ENCODE results near the gene ORC3. TPM values are rescaled to one million over a fixed set of nuclear protein-coding genes. Genes with fewer than 3 reads are reported as not detected.

The ORC3 gene
- total and polyA plus RNA-seq, 10 of the 15 experiments (the other 5 are each of a cell fraction or from before 2014, with no cell fraction given): 27.2 to 76.3 (median 54.6) TPM

- Histone ChIP-seq H3K9me3 (replicated peaks; ENCODE audit: control insufficient read depth, insufficient read depth, low read length) (no peaks in the 10 kb centered on the region; the same call in 2 of the 3 replicates), H3K79me2 (ENCODE audit: control insufficient read depth, insufficient read depth, low read length) (no peaks in the 10 kb centered on the region), H3K4me1 (ENCODE audit: control insufficient read depth, insufficient read depth, low read length) (peaks cover 5% of the 10 kb centered on the region), H3K9ac (ENCODE audit: control insufficient read depth, insufficient read depth, low read length) (no peak overlapping the region), H3K27ac (ENCODE audit: control insufficient read depth, insufficient read depth) (no peak overlapping the region), H3K4me2 (ENCODE audit: control insufficient read depth, insufficient read depth) (no peak overlapping the region), H3K4me3 (no peak overlapping the region), H3K36me3 (ENCODE audit: control insufficient read depth in 2 of 2, insufficient read depth in 2 of 2, low read length in 1 of 2) (peaks cover 0 to 13% of the 10 kb centered on the region in 2 experiments; a peak in 2 of 4 replicates), H4K20me1 (ENCODE audit: control insufficient read depth, insufficient read depth) (no peaks in the 10 kb centered on the region), H3K27me3 (replicated peaks in 1 of 2; ENCODE audit: control insufficient read depth in 2 of 2, insufficient read depth in 2 of 2, low read length in 1 of 2) (no peaks in the 10 kb centered on the region), H2AFZ (ENCODE audit: control insufficient read depth, low read depth, low read length) (no peak overlapping the region)
- ATAC-seq (no peak), DNase-seq (ENCODE audit: low read depth, low spot score) (no peak), FAIRE-seq (no peak)
- no TSS peak for BruUV-seq (replicated peaks)
- TF ChIP-seq RAD21 (IDR thresholded peaks at IDR 0.05; ENCODE audit: insufficient read depth, low read depth, low read length) (no peak), BCLAF1 (IDR thresholded peaks at IDR 0.05) (no peak), SREBF1 (IDR thresholded peaks at IDR 0.05; ENCODE audit: low read length) (no peak), TCF12 (IDR thresholded peaks at IDR 0.05; ENCODE audit: low read depth, low read length) (no peak), BCL11A (IDR thresholded peaks at IDR 0.05; ENCODE audit: low read depth, low read length) (no peak), ZBTB33 (IDR thresholded peaks at IDR 0.05) (no peak), SMAD5 (IDR thresholded peaks at IDR 0.05; ENCODE audit: low read depth) (no peak), SRF (IDR thresholded peaks at IDR 0.05; ENCODE audit: low read depth in 2 of 2, low read length in 2 of 2) (no peak), PAX8 (IDR thresholded peaks at IDR 0.05) (no peak), NR2F1 (conservative IDR thresholded peaks at IDR 0.05) (no peak), CTCF (IDR thresholded peaks at IDR 0.05 in 2 of 3, conservative IDR thresholded peaks at IDR 0.05 in 1 of 3; ENCODE audit: control insufficient read depth in 2 of 3, extremely low read depth in 1 of 3, insufficient read depth in 1 of 3, low read depth in 3 of 3, low read length in 3 of 3) (no peak), ASH2L (IDR thresholded peaks at IDR 0.05; ENCODE audit: borderline replicate concordance, low read depth) (no peak), BCL3 (IDR thresholded peaks at IDR 0.05; ENCODE audit: borderline replicate concordance, insufficient read depth, low read depth, low read length, poor library complexity, severe bottlenecking) (no peak), ZNF384 (IDR thresholded peaks at IDR 0.05; ENCODE audit: borderline replicate concordance, low read depth, low read length) (no peak), TCF3 (IDR thresholded peaks at IDR 0.05; ENCODE audit: borderline replicate concordance, insufficient read depth, low read depth, low read length) (no peak), MYB (IDR thresholded peaks at IDR 0.05; ENCODE audit: borderline replicate concordance, low read depth, low read length) (no peak), TBL1XR1 (IDR thresholded peaks at IDR 0.05; ENCODE audit: low read depth, low read length) (no peak)
- ChIA-PET SMC1A (ENCODE audit: uncharacterized antibody, unreplicated experiment) (interaction anchor here (0.7 kb wide), 1 partner anchor 251 kb away, joined by 3 read pairs; no protein-coding TSS in a partner anchor), RAD21 (ENCODE audit: unreplicated experiment) (no interaction called here), POLR2A (interaction anchor here (0.6 to 0.7 kb wide), 2 partner anchors 38 to 515 kb away, joined by 3 to 4 read pairs; no protein-coding TSS in a partner anchor), CTCF (interaction anchor here (0.6 kb wide), 2 partner anchors 25 to 69 kb away, joined by 3 to 4 read pairs; no protein-coding TSS in a partner anchor)
- in situ Hi-C loops (cut with MboI): no loop called here
- WGBS (ENCODE audit: insufficient coverage, insufficient replicate concordance, low lambda C conversion rate, missing lambda C conversion rate): 100% methylated on average over 1 of the region's 1 CpG
- intact Hi-C loops (cut with micrococcal nuclease; ENCODE audit: unreplicated experiment): no loop called here
These were observed 40.8 kb downstream of the ORC3 start for GRCh38 chr6:87630746-87631145.
